Fibroblast of lung (primary cell): ENCODE data around the gene RASA4B.
"Not testable (repeated sequence)": the region's sequence is repeated elsewhere in the genome, so short reads cannot be mapped to it uniquely, and the experiment has no call there.

Experiments used
- EZH2 ChIP-seq: IDR thresholded peaks from 2 replicates; pipeline ENCODE4 v1.5.1; 2012; ENCODE audit warnings: low read length, control low read depth, mild to moderate bottlenecking; ENCODE audit errors: missing control alignments
- TF ChIP-seq, protein P1 (sequence below), 2 donors: IDR thresholded peaks in 1 of 2; conservative IDR thresholded peaks in 1 of 2; 1 replicate in 1 of 2; 2 replicates in 1 of 2; pipeline ENCODE4 v1.5.1; 2011 to 2012; ENCODE audit warnings: low read length in 2 of 2, control low read depth in 1 of 2, inconsistent platforms in 1 of 2, low read depth in 1 of 2, mild to moderate bottlenecking in 1 of 2

DNA sequence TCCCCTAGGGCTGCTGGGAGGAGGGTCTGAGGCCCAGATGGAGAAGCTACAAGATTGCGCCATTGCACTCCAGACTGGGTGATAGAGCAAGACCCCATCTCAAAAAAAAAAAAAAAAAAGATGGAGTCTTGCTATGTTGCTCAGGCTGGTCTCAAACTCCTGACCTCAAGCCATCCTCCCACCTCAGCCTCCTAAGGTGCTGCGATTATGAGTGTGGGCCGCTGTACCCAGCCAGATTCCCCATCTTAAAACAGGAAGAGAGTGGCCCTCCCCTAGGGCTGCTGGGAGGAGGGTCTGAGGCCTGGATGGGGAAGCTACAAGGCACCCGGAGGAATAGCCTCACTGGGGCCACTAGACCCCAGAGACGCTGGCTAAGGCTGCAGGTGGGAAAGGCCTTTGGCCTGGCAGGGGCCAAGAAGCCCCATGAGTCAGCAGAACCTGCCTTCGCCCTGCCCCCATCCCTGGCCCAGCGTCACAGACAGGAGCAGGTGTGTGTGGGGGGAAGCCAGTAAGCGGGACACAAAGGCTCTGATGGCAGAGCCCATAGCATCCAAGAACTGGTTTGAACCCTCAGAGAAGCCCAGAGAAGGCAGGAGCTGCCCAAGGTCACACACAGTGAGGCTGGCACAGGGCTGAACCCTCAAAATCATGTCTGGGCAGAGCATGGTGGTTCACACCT is 10.0 kb downstream of the RASA4B start:
- TF ChIP-seq EZH2 = not testable (repeated sequence)
- TF ChIP-seq, protein P1, sequence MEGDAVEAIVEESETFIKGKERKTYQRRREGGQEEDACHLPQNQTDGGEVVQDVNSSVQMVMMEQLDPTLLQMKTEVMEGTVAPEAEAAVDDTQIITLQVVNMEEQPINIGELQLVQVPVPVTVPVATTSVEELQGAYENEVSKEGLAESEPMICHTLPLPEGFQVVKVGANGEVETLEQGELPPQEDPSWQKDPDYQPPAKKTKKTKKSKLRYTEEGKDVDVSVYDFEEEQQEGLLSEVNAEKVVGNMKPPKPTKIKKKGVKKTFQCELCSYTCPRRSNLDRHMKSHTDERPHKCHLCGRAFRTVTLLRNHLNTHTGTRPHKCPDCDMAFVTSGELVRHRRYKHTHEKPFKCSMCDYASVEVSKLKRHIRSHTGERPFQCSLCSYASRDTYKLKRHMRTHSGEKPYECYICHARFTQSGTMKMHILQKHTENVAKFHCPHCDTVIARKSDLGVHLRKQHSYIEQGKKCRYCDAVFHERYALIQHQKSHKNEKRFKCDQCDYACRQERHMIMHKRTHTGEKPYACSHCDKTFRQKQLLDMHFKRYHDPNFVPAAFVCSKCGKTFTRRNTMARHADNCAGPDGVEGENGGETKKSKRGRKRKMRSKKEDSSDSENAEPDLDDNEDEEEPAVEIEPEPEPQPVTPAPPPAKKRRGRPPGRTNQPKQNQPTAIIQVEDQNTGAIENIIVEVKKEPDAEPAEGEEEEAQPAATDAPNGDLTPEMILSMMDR (conservative IDR thresholded peaks at IDR 0.05 in 1 of 2, IDR thresholded peaks at IDR 0.05 in 1 of 2; ENCODE audit: low read depth in 1 of 2, low read length in 2 of 2) = not testable (repeated sequence)
